Tibial artery (tissue), 4 donors: ENCODE results near the gene PABPC1L.

ENCODE experiments used
- DNase-seq, 2 donors: peaks; one replicate each; pipeline ENCODE4 v3.0.0-alpha.2; 2019
- H3K27ac ChIP-seq, 2 donors: fragments of 200-600 bp; sonication (generic) in 1 of 2; 1 replicate in 1 of 2; 2 replicates in 1 of 2; pipeline ENCODE4 v1.5.1; 2018 to 2019; ENCODE audit warnings: mild to moderate bottlenecking in 1 of 2
- H3K27me3 ChIP-seq, 2 donors: fragments of 200-600 bp; sonication (generic) in 1 of 2; one replicate each; pipeline versions ENCODE4 v1.5.1 to v1.6.0; 2016 to 2019
- H3K36me3 ChIP-seq, 3 donors: fragments of 200-600 bp; sonication (generic) in 2 of 3; one replicate each; pipeline ENCODE4 v1.5.1; 2016 to 2019; ENCODE audit warnings: mild to moderate bottlenecking in 2 of 3
- H3K4me1 ChIP-seq, 4 donors: fragments of 200-600 bp; sonication (generic) in 2 of 4; 1 replicate in 3 of 4; 2 replicates in 1 of 4; pipeline ENCODE4 v1.5.1; 2016 to 2019
- H3K4me3 ChIP-seq, 2 donors: fragments of 200-600 bp; sonication (generic) in 1 of 2; 1 replicate in 1 of 2; 2 replicates in 1 of 2; pipeline ENCODE4 v1.5.1; 2018 to 2019; ENCODE audit warnings: mild to moderate bottlenecking in 2 of 2
- H3K9me3 ChIP-seq, 3 donors: fragments of 200-600 bp; sonication (generic) in 1 of 3; one replicate each; pipeline ENCODE4 v1.5.1; 2016 to 2019
- CTCF ChIP-seq, 2 experiments: fragments of 200-600 bp in 1 of 2; fragments of 450-650 bp in 1 of 2; IDR thresholded peaks; one replicate each; pipeline ENCODE4 v1.5.1; 2017 to 2019; ENCODE audit warnings: antibody characterized with exemption in 2 of 2, mild to moderate bottlenecking in 1 of 2, moderate library complexity in 1 of 2
- intact Hi-C: fragments of 100-400 bp; cut with DNase I; formaldehyde crosslinking; loops from one replicate; pipeline ENCODE4 v1.15.0; 2023; ENCODE audit warnings: low total_unique reads

Gene PABPC1L

GRCh38 chr20:44914924-44915323, 5.1 kb downstream of the PABPC1L start:
- intact Hi-C loops: no loop called here
- Histone ChIP-seq H3K4me1 (peaks cover 0 to 11% (median 7%) of the 10 kb centered on the region in 4 donors), H3K27ac (no peak overlapping the region), H3K9me3 (no peaks in the 10 kb centered on the region), H3K27me3 (no peaks in the 10 kb centered on the region), H3K4me3 (no peak overlapping the region), H3K36me3 (peaks cover 0 to 39% (median 0%) of the 10 kb centered on the region in 3 donors)
- no peak for TF ChIP-seq CTCF (IDR thresholded peaks at IDR 0.05)
- no peak for DNase-seq

GRCh38 chr20:44916586-44916985, 6.7 kb downstream of the PABPC1L start:
- Histone ChIP-seq H3K9me3 (no peaks in the 10 kb centered on the region), H3K27me3 (no peaks in the 10 kb centered on the region), H3K4me3 (no peak overlapping the region), H3K36me3 (peaks cover 0 to 39% (median 0%) of the 10 kb centered on the region in 3 donors), H3K27ac (no peak overlapping the region), H3K4me1 (no peaks in the 10 kb centered on the region)
- intact Hi-C loops: no loop called here
- no peak for TF ChIP-seq CTCF (IDR thresholded peaks at IDR 0.05)
- DNase-seq: no peak

GRCh38 chr20:44917399-44917798, 7.5 kb downstream of the PABPC1L start:
- H3K4me3 ChIP-seq: no peak overlapping the region
- no peak for DNase-seq
- TF ChIP-seq CTCF (IDR thresholded peaks at IDR 0.05): no peak
- H3K9me3 ChIP-seq: no peaks in the 10 kb centered on the region
- H3K27me3 ChIP-seq: no peaks in the 10 kb centered on the region
- H3K36me3 ChIP-seq: peaks cover 0 to 37% (median 3%) of the 10 kb centered on the region in 3 donors
- intact Hi-C loops: no loop called here
- H3K27ac ChIP-seq: no peak overlapping the region
- no peaks in the 10 kb centered on the region for H3K4me1 ChIP-seq

- Histone ChIP-seq H3K9me3 (no peaks in the 10 kb centered on the region), H3K4me1 (no peaks in the 10 kb centered on the region), H3K4me3 (no peak overlapping the region), H3K27ac (no peak overlapping the region), H3K36me3 (peaks cover 0 to 37% (median 9%) of the 10 kb centered on the region in 3 donors), H3K27me3 (no peaks in the 10 kb centered on the region)
- intact Hi-C loops: no loop called here
- DNase-seq: no peak
- TF ChIP-seq CTCF (IDR thresholded peaks at IDR 0.05): no peak
Measured at GRCh38 chr20:44918342-44918741, 8.5 kb downstream of the PABPC1L start.

GRCh38 chr20:44918761-44919160, 8.9 kb downstream of the PABPC1L start:
- intact Hi-C loops: no loop called here
- no peak for DNase-seq

More at GRCh38 chr20:44918761-44919160, 8.9 kb downstream of the PABPC1L start:
- H3K36me3 ChIP-seq: peaks cover 0 to 37% (median 9%) of the 10 kb centered on the region in 3 donors
- H3K4me3 ChIP-seq: no peak overlapping the region
- H3K4me1 ChIP-seq: no peaks in the 10 kb centered on the region
- no peak overlapping the region for H3K27ac ChIP-seq
- no peaks in the 10 kb centered on the region for H3K27me3 ChIP-seq
- no peaks in the 10 kb centered on the region for H3K9me3 ChIP-seq
- TF ChIP-seq CTCF (IDR thresholded peaks at IDR 0.05): no peak
